K562 (cell line): ENCODE data around the gene SPRED2. TPM values are rescaled to one million over a fixed set of nuclear protein-coding genes. Genes with fewer than 3 reads are reported as not detected.
A peak's percentile ranks its signal among the peaks of the same experiment; 100 is the strongest.

Experiments
- C11orf30 ChIP-seq: fragments of 450-650 bp; IDR thresholded peaks from 2 replicates; pipeline ENCODE4 v1.6.1; 2016; ENCODE audit warnings: low read depth, mild to moderate bottlenecking
- GATA2 ChIP-seq: sonication (generic); formaldehyde crosslinking; IDR thresholded peaks from 2 replicates; pipeline ENCODE4 v1.4.0; 2020; ENCODE audit warnings: mild to moderate bottlenecking, missing genetic modification reagents
- MNT ChIP-seq, 2 experiments: fragments of 450-650 bp; conservative IDR thresholded peaks; 2 replicates each; pipeline ENCODE4 v1.6.1; 2017; ENCODE audit warnings: mild to moderate bottlenecking in 2 of 2, moderate library complexity in 2 of 2
- PBX2 ChIP-seq, 2 experiments: IDR thresholded peaks in 1 of 2; conservative IDR thresholded peaks in 1 of 2; 2 replicates each; pipeline ENCODE4 v1.6.1; 2016; ENCODE audit warnings: low read depth in 2 of 2, mild to moderate bottlenecking in 1 of 2, missing compliant biosample characterization in 1 of 2, missing genetic modification characterization in 1 of 2, moderate library complexity in 1 of 2
- ZBTB17 ChIP-seq: fragments of 450-650 bp; formaldehyde crosslinking; IDR thresholded peaks from 2 replicates; pipeline ENCODE4 v1.4.0; 2020; ENCODE audit warnings: mild to moderate bottlenecking
- ZNF217 ChIP-seq: sonication (generic); formaldehyde crosslinking; IDR thresholded peaks from 2 replicates; pipeline ENCODE4 v1.8.0; 2022; ENCODE audit warnings: mild to moderate bottlenecking, missing genetic modification reagents
- polyA plus RNA-seq, 8 experiments: library from polyadenylated mRNA; depleted of rRNA in 4 of 8; stranded (reverse) in 5 of 8; unstranded in 3 of 8; fragments of >200 nt; fragmentation: Nextera tagmentation in 2 of 8; fragmentation: Illumina TruSeq in 1 of 8; extraction: Ambion mirVana in 2 of 8; extraction: Trizol in 1 of 8; gene quantifications; 2 replicates each; pipeline versions ENCODE4 v1.2.1 to v1.2.3, GENCODE V29; 2011 to 2014; ENCODE audit warnings: inconsistent platforms in 1 of 8, missing spikeins in 1 of 8
- total RNA-seq, 7 experiments: library from RNA; depleted of rRNA in 6 of 7; stranded (reverse); fragments of >200 nt in 6 of 7; fragmentation: Illumina TruSeq in 2 of 7; extraction: Trizol in 2 of 7; gene quantifications; 2 replicates each; pipeline versions ENCODE4 v1.2.1 to v1.2.3, GENCODE V29; 2011 to 2021; ENCODE audit warnings: low replicate concordance in 1 of 7

SPRED2 gene
- total and polyA plus RNA-seq, 9 of the 15 experiments (the other 6 are each of a cell fraction or from before 2014, with no cell fraction given): 4.6 to 50.8 (median 14.1) TPM

GRCh38 chr2:65363879-65364666, 68.3 kb downstream of the SPRED2 start (continued):
- TF ChIP-seq C11orf30 (no peak), ZNF217 (CRISPR knock-in tag) (no peak), ZBTB17 (CRISPR knock-in tag) (no peak), MNT (conservative IDR thresholded peaks at IDR 0.05) (peak; percentile 63 to 68; a peak in 3 of 4 replicates), PBX2 (CRISPR knock-in tag; IDR thresholded peaks at IDR 0.05; ENCODE audit: low read depth) (no peak), PBX2 (tag; conservative IDR thresholded peaks at IDR 0.05; ENCODE audit: low read depth) (no peak), GATA2 (CRISPR knock-in tag) (no peak)
